Right lobe of liver (tissue), 6 donors: ENCODE measurements around the gene MARCHF7. TPM values are rescaled to one million over a fixed set of nuclear protein-coding genes. Genes with fewer than 3 reads are reported as not detected.

Experiments used
- ATAC-seq, 4 donors: fragments of 200-7000 bp; cut with Tn5 transposase; one replicate each; pipeline ENCODE4 v1.9.1; 2020; ENCODE audit warnings: mild to moderate bottlenecking in 4 of 4, moderate library complexity in 4 of 4
- DNase-seq, 3 donors: peaks; one replicate each; pipeline ENCODE4 v3.0.0-alpha.2; 2020
- H3K27ac ChIP-seq, 3 donors: fragments of 200-600 bp; one replicate each; pipeline ENCODE4 v1.8.0; 2022
- H3K27me3 ChIP-seq, 2 donors: fragments of 200-600 bp; one replicate each; pipeline ENCODE4 v1.8.0; 2022
- H3K36me3 ChIP-seq, 4 donors: fragments of 200-600 bp; sonication (generic) in 1 of 4; one replicate each; pipeline versions ENCODE4 v1.5.1 to v1.8.0; 2017 to 2022; ENCODE audit warnings: control low read depth in 1 of 4
- H3K4me1 ChIP-seq, 4 donors: fragments of 200-600 bp; sonication (generic) in 1 of 4; one replicate each; pipeline versions ENCODE4 v1.5.1 to v1.8.0; 2017 to 2022; ENCODE audit warnings: control low read depth in 1 of 4
- H3K4me3 ChIP-seq, 3 donors: fragments of 200-600 bp; one replicate each; pipeline ENCODE4 v1.8.0; 2022
- H3K9me3 ChIP-seq, 4 donors: fragments of 200-600 bp; sonication (generic) in 1 of 4; one replicate each; pipeline versions ENCODE4 v1.5.1 to v1.8.0; 2017 to 2022; ENCODE audit warnings: control low read depth in 1 of 4
- CTCF ChIP-seq, 4 donors: fragments of 200-600 bp in 3 of 4; fragments of 450-650 bp in 1 of 4; IDR thresholded peaks; one replicate each; pipeline versions ENCODE4 v1.5.1 to v1.8.0; 2016 to 2022; ENCODE audit warnings: antibody characterized with exemption in 4 of 4, mild to moderate bottlenecking in 2 of 4
- POLR2A ChIP-seq: fragments of 450-650 bp; IDR thresholded peaks from one replicate; pipeline ENCODE4 v1.6.1; 2017; ENCODE audit warnings: antibody characterized with exemption, mild to moderate bottlenecking
- WGBS: methylation state at CpG from one replicate; pipeline ENCODE4 v1.1.6; 2018; ENCODE audit warnings: low coverage, low lambda C conversion rate; ENCODE audit not compliant: insufficient coverage; ENCODE audit errors: missing lambda C conversion rate; 5-methylcytosine and 5-hydroxymethylcytosine counted together
- intact Hi-C, 2 donors: fragments of 100-400 bp; cut with DNase I; formaldehyde crosslinking; loops; one replicate each; pipeline versions ENCODE4 v1.11.2 to v1.14.1; 2022
- total RNA-seq, 6 experiments: library from RNA; depleted of rRNA in 2 of 6; stranded (reverse); fragments of >200 nt in 2 of 6; fragmentation: NEBNext Ultra II Directional in 3 of 6; extraction: Animal tissue kit (Norgen Biotek cat#: 25700) in 3 of 6; gene quantifications; one replicate each; pipeline versions ENCODE4 v1.1.0 to v1.2.4, GENCODE V29; 2016 to 2023
- donor health status: DM: no; HTN: yes; CAD: no.
- donor health status: DM: no; HTN: no; CAD: no.
- donor health status: DM: no; HTN: no; CAD: no.
- donor health status: DM: no; HTN: yes; CAD: no.
- donor health status: DM: no; HTN: yes; CAD: no.

The MARCHF7 gene
- total RNA-seq, 6 experiments from 2014 or later, result 20.1 to 41.2 (median 29.8) TPM

- intact Hi-C loops, result no loop called here
- H3K36me3 ChIP-seq, result no peaks in the 10 kb centered on the region
- no peak overlapping the region for H3K4me3 ChIP-seq
- H3K27me3 ChIP-seq, result no peaks in the 10 kb centered on the region
- no peak overlapping the region for H3K27ac ChIP-seq
- 98% methylated on average over 4 of the region's 5 CpGs for WGBS
- peaks cover 0 to 3% (median 0%) of the 10 kb centered on the region in 4 donors for H3K4me1 ChIP-seq
- ATAC-seq (no peak), DNase-seq (no peak)
- TF ChIP-seq POLR2A (no peak), CTCF (IDR thresholded peaks at IDR 0.05) (no peak)
- H3K9me3 ChIP-seq, result no peaks in the 10 kb centered on the region
Observed at GRCh38 chr2:159703491-159703890, 8.8 kb upstream of the MARCHF7 start.

DNA sequence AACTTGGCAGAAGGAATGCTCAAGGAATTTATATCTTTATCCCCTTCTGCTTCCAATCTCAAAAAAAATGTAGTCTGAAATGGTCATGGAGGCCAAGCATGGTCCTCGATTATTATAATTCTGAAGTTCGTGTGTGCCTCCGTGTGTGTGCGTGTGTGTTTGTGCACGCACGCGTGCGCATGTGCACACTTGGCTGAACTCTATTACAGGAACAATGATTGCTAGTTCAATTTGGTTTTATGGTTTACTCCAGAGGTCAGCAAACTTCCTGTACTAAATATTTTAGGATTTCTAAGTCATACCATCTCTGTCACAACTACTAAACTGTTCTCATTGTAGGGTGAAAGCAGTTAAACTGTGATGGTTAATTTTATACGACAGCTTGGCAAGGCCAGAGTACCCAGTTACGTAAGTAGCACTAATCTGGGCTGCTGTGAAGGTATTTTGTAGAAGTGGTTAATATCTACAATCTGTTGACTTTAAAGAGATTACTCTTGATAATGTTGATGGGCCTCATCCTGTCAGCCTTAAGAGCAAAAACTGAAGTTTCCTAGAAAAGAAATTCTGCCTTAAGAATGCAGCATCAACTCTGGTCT, 5.8 kb upstream of the MARCHF7 start:
- ATAC-seq (peak; percentile 66 to 87 (median 80)), DNase-seq (no peak)
- no peak for TF ChIP-seq POLR2A
- TF ChIP-seq CTCF (IDR thresholded peaks at IDR 0.05), result no peak
- Histone ChIP-seq H3K9me3 (no peaks in the 10 kb centered on the region), H3K27ac (no peak overlapping the region), H3K27me3 (no peaks in the 10 kb centered on the region), H3K4me1 (peaks cover 0 to 5% (median 3%) of the 10 kb centered on the region in 4 donors), H3K36me3 (no peaks in the 10 kb centered on the region), H3K4me3 (no peak overlapping the region)
- 32% methylated on average over 10 of the region's 10 CpGs for WGBS
- intact Hi-C loops, result no loop called here

DNA sequence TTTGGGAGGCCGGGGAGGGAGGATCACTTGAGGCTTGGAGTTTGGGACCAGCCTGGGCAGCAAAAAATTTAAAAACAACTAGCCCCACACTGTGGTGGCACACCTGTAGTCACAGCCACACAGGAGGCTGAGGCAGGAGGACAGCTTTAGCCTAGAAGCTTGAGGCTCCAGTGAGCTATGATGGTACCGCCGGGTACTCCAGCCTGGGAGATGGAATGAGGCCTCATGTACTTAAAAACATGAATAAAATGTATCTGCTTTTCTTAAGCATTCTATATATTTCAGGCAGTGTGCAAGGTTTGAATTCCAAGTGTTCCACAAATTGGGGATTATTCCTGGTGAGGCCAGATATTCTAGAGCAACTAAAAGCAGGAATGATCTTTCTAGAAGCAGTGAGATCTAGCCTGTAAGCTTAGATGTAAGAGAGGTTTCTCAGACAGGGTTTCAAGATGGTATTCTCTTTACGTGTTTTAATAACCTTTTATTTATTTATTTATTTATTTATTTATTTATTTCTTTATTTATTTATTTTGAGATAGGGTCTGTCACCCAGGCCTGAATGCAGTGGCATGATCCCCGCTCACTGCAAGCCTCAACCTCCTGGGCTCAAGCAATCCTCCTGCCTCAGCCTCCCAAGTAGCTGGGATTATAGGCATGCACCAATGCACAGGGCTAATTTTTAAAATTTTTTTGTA, 4.1 kb upstream of the MARCHF7 start:
- Histone ChIP-seq H3K4me1 (peaks cover 0 to 6% (median 3%) of the 10 kb centered on the region in 4 donors), H3K27me3 (no peaks in the 10 kb centered on the region), H3K4me3 (no peak overlapping the region), H3K9me3 (no peaks in the 10 kb centered on the region), H3K27ac (no peak overlapping the region), H3K36me3 (no peaks in the 10 kb centered on the region)
- DNase-seq (no peak), ATAC-seq (no peak)
- intact Hi-C loops, result no loop called here
- TF ChIP-seq POLR2A (no peak), CTCF (IDR thresholded peaks at IDR 0.05) (no peak)
- WGBS, result 97% methylated on average over 5 of the region's 5 CpGs

- no peak overlapping the region for H3K27ac ChIP-seq
- WGBS, result 66% methylated on average over 5 of the region's 5 CpGs
- intact Hi-C loops, result loop anchor here in 1 of 2 donors (10.0 kb wide), 1 partner anchor 96 kb away; the partner anchor contains the start of gene BAZ2B
- H3K36me3 ChIP-seq, result peaks cover 0 to 4% (median 2%) of the 10 kb centered on the region in 4 donors
- no peak overlapping the region for H3K4me3 ChIP-seq
- DNase-seq (no peak), ATAC-seq (no peak)
- H3K4me1 ChIP-seq, result peaks cover 0 to 20% (median 7%) of the 10 kb centered on the region in 4 donors
- H3K9me3 ChIP-seq, result no peaks in the 10 kb centered on the region
- H3K27me3 ChIP-seq, result no peaks in the 10 kb centered on the region
- no peak for TF ChIP-seq POLR2A
- no peak for TF ChIP-seq CTCF (IDR thresholded peaks at IDR 0.05)
Observed at GRCh38 chr2:159710601-159711180, 1.6 kb upstream of the MARCHF7 start.
